ENCODE results near the gene AHI1. TPM values are rescaled to one million over a fixed set of nuclear protein-coding genes. Genes with fewer than 3 reads are reported as not detected.

Gene AHI1
- total and polyA plus RNA-seq, 2 of the 13 experiments (the other 11 are each of a cell fraction or from before 2014, with no cell fraction given) = 7.2 to 18.6 TPM

- TF ChIP-seq ZSCAN29 (CRISPR knock-in tag; conservative IDR thresholded peaks at IDR 0.05) (no peak), ZNF841 (CRISPR knock-in tag; IDR thresholded peaks at IDR 0.05; ENCODE audit: borderline replicate concordance) (no peak), ZNF136 (CRISPR knock-in tag; IDR thresholded peaks at IDR 0.05; ENCODE audit: low read depth) (no peak), ZNF644 (CRISPR knock-in tag; IDR thresholded peaks at IDR 0.05; ENCODE audit: low read depth) (peak; percentile 28; the same call in 1 of the 2 replicates), ZNF331 (CRISPR knock-in tag; IDR thresholded peaks at IDR 0.05) (peak; percentile 21; the same call in 1 of the 2 replicates), MTF2 (CRISPR knock-in tag; IDR thresholded peaks at IDR 0.05; ENCODE audit: borderline replicate concordance) (peak; percentile 56; the same call in 1 of the 2 replicates), GFI1 (CRISPR knock-in tag; IDR thresholded peaks at IDR 0.05; ENCODE audit: borderline replicate concordance) (peak; percentile 57; the same call in 1 of the 2 replicates), FOXP1 (IDR thresholded peaks at IDR 0.05) (no peak), FOXP1 (CRISPR knock-in tag; IDR thresholded peaks at IDR 0.05) (peak; percentile 40; the same call in 1 of the 2 replicates), ZNF234 (CRISPR knock-in tag; conservative IDR thresholded peaks at IDR 0.05) (no peak), ZNF414 (CRISPR knock-in tag; IDR thresholded peaks at IDR 0.05) (no peak), ZMYM4 (CRISPR knock-in tag; IDR thresholded peaks at IDR 0.05) (peak; percentile 34; the same call in 1 of the 2 replicates), NR2F2 (IDR thresholded peaks at IDR 0.05; ENCODE audit: borderline replicate concordance, low read depth) (0 out of 2 replicates have a peak, but pooled peaks have one; percentile 60), SMAD3 (CRISPR knock-in tag; IDR thresholded peaks at IDR 0.05) (no peak), ELF3 (CRISPR knock-in tag; IDR thresholded peaks at IDR 0.05) (peak; percentile 92), RFX1 (IDR thresholded peaks at IDR 0.05) (no peak), ZNF343 (CRISPR knock-in tag; IDR thresholded peaks at IDR 0.05) (no peak), MAFK (conservative IDR thresholded peaks at IDR 0.05 in 1 of 2, IDR thresholded peaks at IDR 0.05 in 1 of 2; ENCODE audit: low read length in 2 of 2) (peak in 1 of 2 experiments; percentile 6; a peak in 1 of 4 replicates), TRIM24 (CRISPR knock-in tag; IDR thresholded peaks at IDR 0.05) (peak; percentile 33; the same call in 1 of the 2 replicates), SIX4 (CRISPR knock-in tag; IDR thresholded peaks at IDR 0.05) (no peak), FOXA1 (IDR thresholded peaks at IDR 0.05) (no peak), FOXA1 (CRISPR knock-in tag; IDR thresholded peaks at IDR 0.05) (peak; percentile 91)
- TF ChIP-seq, protein P1, sequence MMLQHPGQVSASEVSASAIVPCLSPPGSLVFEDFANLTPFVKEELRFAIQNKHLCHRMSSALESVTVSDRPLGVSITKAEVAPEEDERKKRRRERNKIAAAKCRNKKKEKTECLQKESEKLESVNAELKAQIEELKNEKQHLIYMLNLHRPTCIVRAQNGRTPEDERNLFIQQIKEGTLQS (CRISPR knock-in tag; IDR thresholded peaks at IDR 0.05) = no peak
- TF ChIP-seq, protein P2, sequence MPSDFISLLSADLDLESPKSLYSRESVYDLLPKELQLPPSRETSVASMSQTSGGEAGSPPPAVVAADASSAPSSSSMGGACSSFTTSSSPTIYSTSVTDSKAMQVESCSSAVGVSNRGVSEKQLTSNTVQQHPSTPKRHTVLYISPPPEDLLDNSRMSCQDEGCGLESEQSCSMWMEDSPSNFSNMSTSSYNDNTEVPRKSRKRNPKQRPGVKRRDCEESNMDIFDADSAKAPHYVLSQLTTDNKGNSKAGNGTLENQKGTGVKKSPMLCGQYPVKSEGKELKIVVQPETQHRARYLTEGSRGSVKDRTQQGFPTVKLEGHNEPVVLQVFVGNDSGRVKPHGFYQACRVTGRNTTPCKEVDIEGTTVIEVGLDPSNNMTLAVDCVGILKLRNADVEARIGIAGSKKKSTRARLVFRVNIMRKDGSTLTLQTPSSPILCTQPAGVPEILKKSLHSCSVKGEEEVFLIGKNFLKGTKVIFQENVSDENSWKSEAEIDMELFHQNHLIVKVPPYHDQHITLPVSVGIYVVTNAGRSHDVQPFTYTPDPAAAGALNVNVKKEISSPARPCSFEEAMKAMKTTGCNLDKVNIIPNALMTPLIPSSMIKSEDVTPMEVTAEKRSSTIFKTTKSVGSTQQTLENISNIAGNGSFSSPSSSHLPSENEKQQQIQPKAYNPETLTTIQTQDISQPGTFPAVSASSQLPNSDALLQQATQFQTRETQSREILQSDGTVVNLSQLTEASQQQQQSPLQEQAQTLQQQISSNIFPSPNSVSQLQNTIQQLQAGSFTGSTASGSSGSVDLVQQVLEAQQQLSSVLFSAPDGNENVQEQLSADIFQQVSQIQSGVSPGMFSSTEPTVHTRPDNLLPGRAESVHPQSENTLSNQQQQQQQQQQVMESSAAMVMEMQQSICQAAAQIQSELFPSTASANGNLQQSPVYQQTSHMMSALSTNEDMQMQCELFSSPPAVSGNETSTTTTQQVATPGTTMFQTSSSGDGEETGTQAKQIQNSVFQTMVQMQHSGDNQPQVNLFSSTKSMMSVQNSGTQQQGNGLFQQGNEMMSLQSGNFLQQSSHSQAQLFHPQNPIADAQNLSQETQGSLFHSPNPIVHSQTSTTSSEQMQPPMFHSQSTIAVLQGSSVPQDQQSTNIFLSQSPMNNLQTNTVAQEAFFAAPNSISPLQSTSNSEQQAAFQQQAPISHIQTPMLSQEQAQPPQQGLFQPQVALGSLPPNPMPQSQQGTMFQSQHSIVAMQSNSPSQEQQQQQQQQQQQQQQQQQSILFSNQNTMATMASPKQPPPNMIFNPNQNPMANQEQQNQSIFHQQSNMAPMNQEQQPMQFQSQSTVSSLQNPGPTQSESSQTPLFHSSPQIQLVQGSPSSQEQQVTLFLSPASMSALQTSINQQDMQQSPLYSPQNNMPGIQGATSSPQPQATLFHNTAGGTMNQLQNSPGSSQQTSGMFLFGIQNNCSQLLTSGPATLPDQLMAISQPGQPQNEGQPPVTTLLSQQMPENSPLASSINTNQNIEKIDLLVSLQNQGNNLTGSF (CRISPR knock-in tag; IDR thresholded peaks at IDR 0.05) = no peak
- TF ChIP-seq, protein P3, sequence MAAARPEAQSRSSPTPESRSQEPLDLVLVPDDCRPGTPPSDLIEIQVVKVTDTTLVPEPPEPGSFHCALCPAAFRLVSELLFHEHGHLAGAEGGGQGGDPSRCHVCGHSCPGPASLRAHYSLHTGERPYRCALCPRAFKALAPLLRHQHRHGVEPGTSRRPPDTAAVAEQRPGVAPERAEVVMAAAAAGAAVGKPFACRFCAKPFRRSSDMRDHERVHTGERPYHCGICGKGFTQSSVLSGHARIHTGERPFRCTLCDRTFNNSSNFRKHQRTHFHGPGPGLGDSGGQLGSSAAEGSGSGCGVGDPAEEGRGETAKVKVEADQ (CRISPR knock-in tag; IDR thresholded peaks at IDR 0.05; ENCODE audit: borderline replicate concordance) = 0 out of 2 replicates have a peak, but pooled peaks have one; percentile 27
Measured at GRCh38 chr6:135251498-135252441, 245.8 kb downstream of the AHI1 start (continued).
